Suprapubic skin (tissue), 4 donors: ENCODE data around the gene FOXC1.

Source experiments
- EP300 ChIP-seq: sonication (generic); formaldehyde crosslinking; IDR thresholded peaks from one replicate; pipeline ENCODE4 v1.6.1; 2017; ENCODE audit warnings: antibody characterized with exemption
- POLR2AphosphoS5 ChIP-seq, 3 donors: sonication (generic); formaldehyde crosslinking; IDR thresholded peaks; one replicate each; pipeline ENCODE4 v1.6.1; 2017; ENCODE audit warnings: antibody characterized with exemption in 3 of 3
- TF ChIP-seq, protein P1 (sequence below), 2 donors: fragments of 200-600 bp in 1 of 2; fragments of 450-650 bp in 1 of 2; sonication (generic) in 1 of 2; IDR thresholded peaks; one replicate each; pipeline ENCODE4 v1.5.1; 2016 to 2019; ENCODE audit warnings: antibody characterized with exemption in 2 of 2, mild to moderate bottlenecking in 1 of 2, moderate library complexity in 1 of 2

DNA sequence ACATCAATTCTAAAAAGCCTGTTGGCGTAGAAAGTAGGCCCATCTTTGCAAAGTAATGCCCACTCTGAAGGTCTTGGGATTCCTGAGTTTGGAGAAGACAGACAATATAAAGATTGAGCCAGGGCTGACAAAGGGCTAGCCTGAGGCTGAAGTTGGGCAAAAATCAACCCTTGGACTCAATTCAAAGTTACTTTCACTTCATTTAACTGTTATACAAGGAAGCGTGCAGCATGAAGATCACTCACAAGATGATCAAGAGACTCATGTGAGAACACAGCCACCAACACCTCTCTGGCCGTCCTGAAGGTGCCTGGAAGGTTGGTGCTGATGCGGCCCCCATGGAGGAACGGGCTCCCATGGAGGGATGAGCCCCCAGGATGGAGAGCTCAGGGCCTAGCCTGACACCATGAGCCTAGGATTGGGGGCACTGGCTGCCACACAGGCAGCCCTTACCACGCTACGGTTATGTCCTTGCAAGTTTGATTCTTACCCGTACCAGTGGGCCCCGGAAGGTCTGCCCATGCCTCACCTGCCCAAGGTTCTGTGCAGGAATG lies 26.6 kb downstream of the FOXC1 start:
- TF ChIP-seq POLR2AphosphoS5 (IDR thresholded peaks at IDR 0.05) = no peak
- TF ChIP-seq, protein P1, sequence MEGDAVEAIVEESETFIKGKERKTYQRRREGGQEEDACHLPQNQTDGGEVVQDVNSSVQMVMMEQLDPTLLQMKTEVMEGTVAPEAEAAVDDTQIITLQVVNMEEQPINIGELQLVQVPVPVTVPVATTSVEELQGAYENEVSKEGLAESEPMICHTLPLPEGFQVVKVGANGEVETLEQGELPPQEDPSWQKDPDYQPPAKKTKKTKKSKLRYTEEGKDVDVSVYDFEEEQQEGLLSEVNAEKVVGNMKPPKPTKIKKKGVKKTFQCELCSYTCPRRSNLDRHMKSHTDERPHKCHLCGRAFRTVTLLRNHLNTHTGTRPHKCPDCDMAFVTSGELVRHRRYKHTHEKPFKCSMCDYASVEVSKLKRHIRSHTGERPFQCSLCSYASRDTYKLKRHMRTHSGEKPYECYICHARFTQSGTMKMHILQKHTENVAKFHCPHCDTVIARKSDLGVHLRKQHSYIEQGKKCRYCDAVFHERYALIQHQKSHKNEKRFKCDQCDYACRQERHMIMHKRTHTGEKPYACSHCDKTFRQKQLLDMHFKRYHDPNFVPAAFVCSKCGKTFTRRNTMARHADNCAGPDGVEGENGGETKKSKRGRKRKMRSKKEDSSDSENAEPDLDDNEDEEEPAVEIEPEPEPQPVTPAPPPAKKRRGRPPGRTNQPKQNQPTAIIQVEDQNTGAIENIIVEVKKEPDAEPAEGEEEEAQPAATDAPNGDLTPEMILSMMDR (IDR thresholded peaks at IDR 0.05) = no peak
- no peak for TF ChIP-seq EP300
